NCI-H146 (cell line): ENCODE data around the gene ADAMTS17.
A peak's percentile ranks its signal among the peaks of the same experiment; 100 is the strongest.

Experiments used
- DNase-seq: peaks from one replicate; lab custom pipeline; 2025; lab: John Stamatoyannopoulos, UW

ADAMTS17 gene

GRCh38 chr15:100049936-100050876, 291.6 kb downstream of the ADAMTS17 start:
- DNase-seq = peak; percentile 2

- no peak for DNase-seq
These were observed 292.3 kb downstream of the ADAMTS17 start for GRCh38 chr15:100049483-100049882.

- no peak for DNase-seq
These were observed 293.0 kb downstream of the ADAMTS17 start for GRCh38 chr15:100048736-100049135.

DNA sequence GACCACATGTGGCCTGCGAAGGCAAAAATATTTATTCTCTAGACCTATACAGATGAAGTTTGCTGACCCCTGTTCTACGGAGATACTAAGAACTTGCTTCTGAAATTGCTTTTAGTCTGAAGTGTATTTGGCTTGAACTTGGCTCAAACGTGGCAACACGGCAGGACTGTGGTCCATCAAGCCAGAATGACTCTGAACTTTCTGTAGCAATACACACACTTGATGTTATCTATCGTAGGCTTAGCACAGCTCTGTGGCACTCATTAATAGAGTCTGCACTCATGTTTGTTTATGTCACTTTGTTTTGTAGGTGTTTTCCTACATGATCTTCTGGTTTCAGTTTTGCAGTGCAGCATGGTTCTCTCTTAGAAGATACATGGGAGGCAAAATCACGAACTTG, 298.1 kb downstream of the ADAMTS17 start:
- DNase-seq = no peak

GRCh38 chr15:100043068-100043641, 298.6 kb downstream of the ADAMTS17 start:
- no peak for DNase-seq

DNA sequence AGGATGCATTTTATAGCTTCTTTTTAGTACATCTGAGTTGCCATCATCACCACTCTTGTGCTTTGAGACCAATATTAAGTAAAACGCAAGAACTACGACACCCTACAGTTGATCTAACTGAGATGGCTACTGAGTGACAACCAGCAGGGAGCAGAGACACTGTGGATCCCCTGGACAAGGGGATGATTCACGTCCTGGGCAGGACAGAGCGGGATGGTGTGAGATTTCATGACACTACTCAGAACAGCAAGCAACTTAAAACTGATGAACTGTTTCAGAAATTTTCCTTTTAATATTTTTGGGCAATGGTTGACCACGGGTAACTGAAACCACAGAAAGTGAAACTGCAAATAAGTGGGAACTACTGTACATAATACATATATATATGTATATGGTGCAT, 299.2 kb downstream of the ADAMTS17 start:
- DNase-seq = no peak

GRCh38 chr15:100041127-100041828, 300.5 kb downstream of the ADAMTS17 start:
- DNase-seq = no peak

- no peak for DNase-seq
These were observed 301.8 kb downstream of the ADAMTS17 start for GRCh38 chr15:100039994-100040393.

GRCh38 chr15:100038736-100039135, 303.0 kb downstream of the ADAMTS17 start:
- no peak for DNase-seq

GRCh38 chr15:100037901-100038300, 303.9 kb downstream of the ADAMTS17 start:
- peak; percentile 32 for DNase-seq

GRCh38 chr15:100036015-100036414, 305.8 kb downstream of the ADAMTS17 start:
- DNase-seq = no peak

DNA sequence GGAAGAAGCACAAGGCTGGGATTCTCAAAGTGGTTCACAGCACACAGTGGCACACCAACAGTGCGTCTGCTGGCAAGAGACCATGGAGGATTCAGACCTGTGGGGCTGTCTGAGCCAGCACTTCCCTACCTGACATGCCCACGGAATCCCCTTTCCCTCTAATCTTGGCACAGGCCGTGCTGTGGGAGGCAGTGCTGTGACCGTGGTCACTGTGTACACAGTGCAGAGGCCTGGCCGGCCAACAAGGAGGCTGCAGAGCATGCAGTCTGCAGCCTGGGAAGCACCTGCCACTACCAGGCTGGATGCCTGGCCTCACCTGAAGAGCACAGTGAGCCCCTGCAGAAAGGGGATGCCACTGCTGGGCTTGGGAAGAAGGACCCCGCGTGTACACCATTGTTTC, 307.6 kb downstream of the ADAMTS17 start:
- no peak for DNase-seq

DNA sequence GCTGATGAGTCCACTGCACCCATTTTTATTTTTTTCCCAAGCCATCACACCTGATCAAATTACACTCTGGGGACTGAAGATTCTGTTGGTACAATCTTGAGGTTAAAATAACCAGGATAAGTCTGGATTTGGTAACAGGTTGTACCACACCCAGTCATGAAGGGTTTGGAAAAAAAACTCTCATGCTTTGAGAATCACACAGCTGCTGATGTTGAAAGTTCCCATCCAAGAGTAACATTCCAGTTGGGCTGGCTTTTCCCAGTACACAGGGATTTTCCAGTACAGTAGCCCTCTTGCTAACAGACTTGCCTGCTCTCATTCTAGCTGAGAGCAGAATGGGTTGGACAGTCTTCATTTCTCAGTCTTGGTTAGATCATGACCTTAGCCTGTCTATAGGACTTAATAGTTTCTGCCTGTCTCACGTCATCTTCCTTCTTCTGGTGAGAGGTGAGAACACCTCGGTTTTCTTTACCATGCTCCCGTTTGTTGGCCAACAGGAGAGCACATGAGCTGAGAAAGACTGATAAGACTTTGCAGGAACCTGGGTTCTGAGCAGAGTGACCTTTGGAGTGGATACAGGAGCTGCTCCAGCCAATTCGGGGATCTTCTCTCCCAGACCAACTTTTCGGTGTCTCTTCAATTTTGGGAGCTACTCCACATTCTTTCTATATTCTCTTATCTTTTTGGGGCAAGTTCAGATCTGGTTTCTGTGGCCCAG, 308.5 kb downstream of the ADAMTS17 start:
- DNase-seq = no peak

- DNase-seq = no peak
These were observed 309.3 kb downstream of the ADAMTS17 start for GRCh38 chr15:100032358-100033085.

- no peak for DNase-seq
These were observed 310.0 kb downstream of the ADAMTS17 start for GRCh38 chr15:100031665-100032357.

- no peak for DNase-seq
These were observed 311.1 kb downstream of the ADAMTS17 start for GRCh38 chr15:100030586-100031229.

GRCh38 chr15:100029868-100030479, 311.8 kb downstream of the ADAMTS17 start:
- DNase-seq = no peak

GRCh38 chr15:100029045-100029444, 312.7 kb downstream of the ADAMTS17 start:
- DNase-seq = no peak

DNA sequence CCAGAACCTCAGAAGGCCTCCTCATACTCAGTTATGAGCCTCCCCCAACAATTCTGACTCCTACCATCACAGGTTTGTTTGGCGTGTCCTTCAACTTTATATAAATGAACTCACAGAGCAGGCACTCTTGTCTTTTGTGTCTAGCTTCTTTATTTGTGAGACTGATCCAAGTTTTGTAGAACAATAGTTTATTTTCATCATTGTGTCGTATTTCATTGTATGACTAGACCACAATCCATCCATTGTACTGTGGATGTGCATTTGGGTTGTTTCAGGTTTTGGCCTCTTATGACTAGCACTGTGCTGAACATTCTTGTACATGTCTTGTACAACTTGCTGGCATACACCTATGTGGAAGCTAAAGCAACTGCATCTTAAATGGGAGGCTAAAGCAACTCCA, 315.7 kb downstream of the ADAMTS17 start:
- no peak for DNase-seq

GRCh38 chr15:100022806-100023205, 319.0 kb downstream of the ADAMTS17 start:
- DNase-seq = no peak
